NCI-H1436 treated with DMSO at 0.1 percent for 48 hours (cell line): ENCODE measurements around the gene H3-3A.

Experiments used
- DNase-seq: peaks from one replicate; lab custom pipeline; 2025; lab: John Stamatoyannopoulos, UW

Gene H3-3A

GRCh38 chr1:226111883-226112261, 49.4 kb downstream of the H3-3A start:
- DNase-seq, result no peak

DNA sequence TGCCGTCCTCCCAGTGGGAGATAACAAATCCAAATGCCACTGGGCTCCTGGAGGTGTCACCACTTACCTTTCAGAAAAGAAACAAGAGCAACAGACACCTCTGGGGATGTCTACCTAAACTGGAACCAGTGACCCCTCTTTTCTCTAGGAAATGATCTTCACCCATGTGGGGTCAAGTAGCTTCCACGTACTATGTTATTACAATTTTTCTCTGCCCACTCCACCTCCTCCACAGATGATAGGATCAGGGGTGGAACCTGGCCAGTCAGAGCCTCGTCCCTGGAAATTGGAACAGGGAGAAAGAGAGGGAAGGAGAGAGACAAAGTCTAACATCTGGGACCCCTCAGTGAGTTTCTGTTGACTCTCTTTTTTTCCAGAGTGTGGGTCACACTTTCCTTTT, 50.1 kb downstream of the H3-3A start:
- no peak for DNase-seq

DNA sequence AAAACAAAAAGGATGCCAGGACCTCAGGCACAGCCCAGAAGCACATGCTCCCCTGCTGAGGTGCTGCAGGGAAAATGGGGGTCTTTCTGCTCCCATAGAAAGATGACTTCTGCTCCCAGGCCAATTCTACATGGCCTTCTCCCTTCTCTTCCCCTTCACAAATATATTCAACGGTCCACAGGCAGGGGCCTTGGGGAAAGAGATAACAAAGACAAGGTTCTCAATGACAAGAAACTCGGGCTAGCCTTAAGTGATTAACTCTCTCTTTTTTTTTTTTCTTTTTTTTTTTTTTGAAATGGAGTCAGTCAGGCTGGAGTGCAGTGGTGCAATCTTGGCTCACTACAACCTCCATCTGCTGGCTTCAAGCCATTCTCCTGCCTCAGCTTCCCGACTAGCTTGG, 54.2 kb downstream of the H3-3A start:
- DNase-seq, result no peak

DNA sequence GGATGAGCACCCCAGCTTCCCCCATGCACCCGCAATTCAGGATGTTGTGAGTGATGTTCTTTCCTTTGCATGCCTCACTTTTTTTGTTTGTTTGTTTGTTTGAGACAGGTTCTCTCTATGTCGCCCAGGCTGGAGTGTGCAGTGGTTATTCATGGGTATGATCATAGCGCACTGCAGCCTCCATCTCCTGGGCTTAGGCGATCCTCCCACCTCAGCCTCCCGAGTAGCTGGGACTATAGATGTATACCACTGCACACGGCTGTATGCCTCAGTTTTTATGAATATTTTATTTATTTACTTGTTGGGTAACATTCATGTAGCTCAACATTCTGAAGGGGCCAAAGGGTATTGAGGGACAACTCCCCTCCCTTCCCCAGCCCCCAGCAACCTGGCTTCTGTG, 54.8 kb downstream of the H3-3A start:
- no peak for DNase-seq

DNA sequence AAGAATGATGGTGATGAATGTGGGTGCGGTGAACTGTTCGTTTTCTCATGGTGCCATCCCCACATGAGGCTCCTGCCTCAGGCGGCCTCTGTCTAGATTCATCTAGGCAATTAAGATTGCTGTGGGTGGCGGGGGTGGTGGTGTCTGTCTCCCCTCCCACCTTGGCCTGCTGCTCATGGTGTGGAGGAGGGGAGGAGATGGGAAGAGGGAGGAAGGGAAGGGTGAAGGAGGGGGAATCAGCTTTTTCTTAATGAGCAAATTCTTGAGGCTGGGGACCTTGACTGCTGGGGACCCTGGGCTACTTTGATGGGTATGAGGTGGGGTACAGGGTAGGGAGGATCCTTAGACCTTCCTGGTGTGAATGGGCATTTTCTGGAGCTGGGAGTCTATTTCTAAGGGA, 55.8 kb downstream of the H3-3A start:
- no peak for DNase-seq

DNA sequence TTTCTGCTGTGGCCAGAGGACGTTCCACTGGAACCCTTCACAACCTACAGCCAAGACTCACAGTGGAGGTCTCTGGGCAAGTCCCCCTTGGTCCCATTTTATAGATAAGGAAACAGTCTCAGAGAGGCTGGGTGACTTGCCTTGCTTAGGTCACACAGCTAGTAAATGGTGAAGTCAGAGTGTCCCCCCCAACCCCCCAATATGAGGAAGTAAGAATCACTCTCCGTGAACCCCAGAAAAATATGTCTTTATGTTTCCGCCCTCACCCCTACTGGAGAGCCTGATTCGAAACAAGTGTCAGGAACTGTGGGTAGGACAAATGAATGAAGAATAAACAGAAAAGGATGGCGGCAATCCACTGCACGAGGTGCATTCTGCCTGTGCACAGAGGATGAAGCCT, 56.7 kb downstream of the H3-3A start:
- DNase-seq, result no peak

GRCh38 chr1:226120398-226120797, 57.9 kb downstream of the H3-3A start:
- no peak for DNase-seq

GRCh38 chr1:226121049-226121586, 58.6 kb downstream of the H3-3A start:
- DNase-seq, result no peak
